Tibial nerve (tissue), 4 donors: ENCODE measurements around the gene SLC35F1.

Experiments used
- EP300 ChIP-seq, 2 donors: sonication (generic); formaldehyde crosslinking; IDR thresholded peaks; one replicate each; pipeline ENCODE4 v1.6.1; 2017; ENCODE audit warnings: antibody characterized with exemption in 2 of 2, mild to moderate bottlenecking in 1 of 2
- POLR2A ChIP-seq, 2 donors: fragments of 450-650 bp; IDR thresholded peaks; one replicate each; pipeline ENCODE4 v1.6.1; 2017; ENCODE audit warnings: antibody characterized with exemption in 2 of 2, mild to moderate bottlenecking in 2 of 2, moderate library complexity in 2 of 2
- TF ChIP-seq, protein P1 (sequence below), 5 experiments: fragments of 200-600 bp in 3 of 5; fragments of 450-650 bp in 2 of 5; sonication (generic) in 3 of 5; IDR thresholded peaks; one replicate each; pipeline ENCODE4 v1.5.1; 2016 to 2019; ENCODE audit warnings: antibody characterized with exemption in 5 of 5, mild to moderate bottlenecking in 3 of 5, moderate library complexity in 2 of 5

DNA sequence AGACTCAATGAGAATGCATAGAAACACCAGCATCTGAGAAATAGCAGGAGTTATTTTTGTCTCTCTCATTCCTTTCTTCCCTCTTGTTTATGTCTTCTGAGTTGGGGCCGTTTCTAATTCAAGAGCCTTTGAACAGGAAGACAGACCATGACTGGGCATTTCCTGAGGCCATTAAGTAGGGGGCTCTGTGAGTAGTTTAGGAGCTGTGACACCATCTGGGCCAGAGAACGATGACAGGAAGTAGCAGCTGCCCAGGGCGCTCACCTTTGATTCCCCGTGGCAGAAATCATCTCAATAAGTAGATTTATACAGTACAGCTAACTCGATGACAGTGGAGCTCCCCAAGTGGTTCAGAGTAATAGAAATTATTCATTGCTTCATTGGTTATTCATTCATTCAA lies 342.6 kb downstream of the SLC35F1 start:
- TF ChIP-seq POLR2A (IDR thresholded peaks at IDR 0.05) (no peak), EP300 (IDR thresholded peaks at IDR 0.05) (no peak)
- TF ChIP-seq, protein P1, sequence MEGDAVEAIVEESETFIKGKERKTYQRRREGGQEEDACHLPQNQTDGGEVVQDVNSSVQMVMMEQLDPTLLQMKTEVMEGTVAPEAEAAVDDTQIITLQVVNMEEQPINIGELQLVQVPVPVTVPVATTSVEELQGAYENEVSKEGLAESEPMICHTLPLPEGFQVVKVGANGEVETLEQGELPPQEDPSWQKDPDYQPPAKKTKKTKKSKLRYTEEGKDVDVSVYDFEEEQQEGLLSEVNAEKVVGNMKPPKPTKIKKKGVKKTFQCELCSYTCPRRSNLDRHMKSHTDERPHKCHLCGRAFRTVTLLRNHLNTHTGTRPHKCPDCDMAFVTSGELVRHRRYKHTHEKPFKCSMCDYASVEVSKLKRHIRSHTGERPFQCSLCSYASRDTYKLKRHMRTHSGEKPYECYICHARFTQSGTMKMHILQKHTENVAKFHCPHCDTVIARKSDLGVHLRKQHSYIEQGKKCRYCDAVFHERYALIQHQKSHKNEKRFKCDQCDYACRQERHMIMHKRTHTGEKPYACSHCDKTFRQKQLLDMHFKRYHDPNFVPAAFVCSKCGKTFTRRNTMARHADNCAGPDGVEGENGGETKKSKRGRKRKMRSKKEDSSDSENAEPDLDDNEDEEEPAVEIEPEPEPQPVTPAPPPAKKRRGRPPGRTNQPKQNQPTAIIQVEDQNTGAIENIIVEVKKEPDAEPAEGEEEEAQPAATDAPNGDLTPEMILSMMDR (IDR thresholded peaks at IDR 0.05): no peak
